Hypothalamus (tissue), 51 donors: Measurements from ENCODE around the gene ZC3H4.
"Not testable (repeated sequence)": the region's sequence is repeated elsewhere in the genome, so short reads cannot be mapped to it uniquely, and the experiment has no call there.

Experiments used
- DNase-seq, 51 donors: peaks; one replicate each; lab custom pipeline; 2025; lab: John Stamatoyannopoulos, UW

ZC3H4 gene

DNA sequence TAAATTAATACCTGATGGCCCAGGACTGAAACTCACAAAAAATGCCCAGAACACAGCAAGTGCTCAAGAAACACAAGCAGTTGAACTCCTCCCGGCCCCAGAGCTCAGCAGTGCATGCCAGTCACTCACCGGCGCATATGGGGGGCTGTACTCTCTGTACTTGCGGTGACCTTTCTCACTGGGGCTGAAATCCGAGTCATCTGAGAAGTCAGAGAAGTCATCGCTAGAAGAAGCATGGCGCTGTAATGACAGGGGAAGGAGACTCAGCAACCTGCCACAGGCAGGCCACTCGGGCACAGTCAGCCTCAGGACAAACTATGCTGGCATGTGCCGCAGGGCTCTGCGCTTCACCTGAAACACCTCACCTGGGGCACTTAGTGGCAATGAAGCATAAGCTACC lies 19.7 kb downstream of the ZC3H4 start:
- DNase-seq = no peak

DNA sequence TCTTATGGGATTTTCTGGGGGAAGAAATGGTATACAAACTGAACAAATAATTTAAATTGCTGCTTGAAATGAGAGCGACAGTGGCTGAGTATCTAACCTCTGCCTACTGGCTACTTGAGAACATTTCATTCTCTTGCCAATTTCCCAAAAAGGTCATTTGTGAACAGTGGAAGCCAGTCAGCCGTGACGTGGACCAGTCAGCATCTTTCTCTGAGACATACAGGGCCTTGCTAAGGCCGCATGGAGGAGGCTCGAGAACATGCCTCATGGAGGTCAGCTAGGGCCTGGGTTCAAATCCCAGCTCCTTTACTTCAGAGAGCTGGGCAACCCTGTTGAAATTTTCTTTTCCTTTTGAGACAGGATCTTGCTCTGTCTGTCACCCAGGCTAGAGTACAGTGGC lies 20.3 kb downstream of the ZC3H4 start:
- DNase-seq = no peak

DNA sequence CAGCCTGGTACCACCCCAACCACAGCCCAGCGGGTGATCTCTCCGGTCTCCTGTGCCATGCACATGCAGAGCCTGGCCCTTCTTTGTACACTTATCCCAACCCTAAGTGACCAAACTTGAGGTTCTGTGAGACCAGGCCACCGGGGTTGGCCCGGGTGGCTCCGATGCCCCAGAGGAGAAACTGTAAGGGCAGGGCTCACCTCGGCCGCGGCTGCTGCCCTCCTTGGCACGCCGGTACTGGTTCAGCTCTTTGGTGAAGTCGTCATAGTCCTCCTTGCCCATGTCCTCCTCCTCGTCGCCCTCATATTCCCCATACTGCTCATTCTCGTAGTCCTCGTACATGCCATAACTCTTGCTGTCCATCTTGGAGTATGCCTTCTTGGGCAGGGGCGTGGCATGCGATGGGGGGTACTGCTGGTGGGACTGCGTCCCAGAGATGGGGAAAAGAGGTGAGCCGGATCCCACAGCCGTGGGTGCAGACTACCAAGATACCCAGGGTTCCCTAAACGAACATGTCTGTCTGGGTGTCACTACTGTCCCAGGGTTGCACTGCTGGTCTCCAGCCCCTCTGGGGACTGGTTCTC lies 23.7 kb downstream of the ZC3H4 start:
- DNase-seq = no peak

DNA sequence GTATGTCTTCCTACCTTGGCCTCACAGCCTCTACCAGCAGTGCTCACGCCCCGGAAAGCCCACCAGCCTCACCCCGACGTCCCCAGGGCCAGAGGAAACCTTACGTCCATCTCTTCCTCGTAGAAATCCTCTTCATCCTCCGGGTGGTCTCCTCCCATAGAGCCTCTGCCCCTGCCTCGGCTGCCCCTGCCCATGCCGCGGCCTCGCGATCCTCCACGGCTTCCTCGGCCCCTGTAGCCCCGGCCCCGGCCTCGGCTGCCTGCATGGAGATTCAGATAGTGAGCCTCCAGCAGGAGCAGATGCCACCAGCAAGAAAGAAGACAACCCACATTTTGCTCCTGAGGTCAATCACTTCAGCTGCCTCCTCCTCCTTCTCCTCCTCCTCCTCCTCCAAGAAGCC lies 27.3 kb downstream of the ZC3H4 start:
- DNase-seq = no peak

DNA sequence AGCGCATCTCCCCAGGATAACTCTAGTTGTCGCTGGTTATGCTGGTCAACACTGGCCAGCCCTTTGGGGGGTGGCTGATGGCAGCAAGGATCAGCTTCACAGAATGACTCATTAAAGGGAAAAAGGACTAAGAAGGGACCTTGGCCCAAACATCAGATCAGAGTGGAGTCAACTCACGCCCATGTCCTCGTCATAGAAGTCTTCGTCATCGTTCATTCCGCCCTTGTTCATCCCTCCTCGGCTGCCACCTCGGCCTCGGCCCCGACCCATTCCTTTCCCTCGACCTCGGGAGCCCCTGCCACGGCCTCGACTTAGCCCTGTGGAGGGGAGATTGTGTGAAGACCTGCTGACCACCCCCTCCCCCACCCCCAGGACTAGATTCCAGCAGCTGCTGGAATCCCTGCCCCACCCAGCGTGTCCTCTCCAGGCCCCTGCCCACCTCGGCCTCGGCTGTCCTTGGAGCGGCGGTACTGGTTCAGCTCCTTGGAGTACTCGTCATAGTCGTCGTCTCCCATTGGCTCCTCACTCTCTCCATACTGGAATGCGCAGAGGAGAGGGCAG lies 28.6 kb downstream of the ZC3H4 start:
- DNase-seq = no peak

DNA sequence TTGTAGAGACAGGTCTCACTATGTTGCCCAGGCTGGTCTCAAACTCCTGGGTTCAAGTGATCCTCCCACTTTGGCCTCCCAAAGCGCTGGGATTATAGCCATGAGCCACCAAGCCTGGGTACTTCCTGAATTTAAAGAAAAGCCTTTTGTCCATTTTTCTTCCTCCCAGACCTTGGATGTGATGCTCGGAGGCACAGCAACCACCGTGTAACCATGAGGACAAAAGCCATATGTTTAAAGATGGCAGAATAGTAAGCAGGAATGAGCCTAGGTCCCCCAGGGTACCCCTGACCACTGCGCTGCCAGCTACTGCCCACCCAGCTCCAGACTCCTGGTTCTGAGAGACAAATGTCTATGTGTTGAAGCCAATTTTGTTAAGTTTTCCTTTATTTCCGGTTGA lies 31.1 kb downstream of the ZC3H4 start:
- DNase-seq = no peak

DNA sequence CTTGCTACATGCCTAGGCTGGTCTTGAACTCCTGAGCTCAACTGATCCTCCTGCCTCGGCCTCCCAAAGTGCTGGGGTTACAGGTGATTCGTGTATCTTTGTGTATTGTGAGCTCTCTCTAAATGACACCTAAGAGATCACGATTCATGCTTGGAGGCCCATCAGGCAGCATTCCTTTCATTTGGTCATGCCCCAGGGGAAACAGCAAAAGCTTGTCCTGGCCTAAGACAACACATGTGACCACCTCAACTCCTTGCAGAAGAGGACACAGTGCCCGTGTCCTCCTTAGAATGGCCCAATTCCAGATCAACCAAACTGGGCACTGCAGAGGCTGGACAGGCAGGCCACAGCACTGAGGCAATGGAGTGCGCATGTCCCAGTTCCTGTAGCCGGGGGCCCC lies 32.5 kb downstream of the ZC3H4 start:
- DNase-seq = no peak

DNA sequence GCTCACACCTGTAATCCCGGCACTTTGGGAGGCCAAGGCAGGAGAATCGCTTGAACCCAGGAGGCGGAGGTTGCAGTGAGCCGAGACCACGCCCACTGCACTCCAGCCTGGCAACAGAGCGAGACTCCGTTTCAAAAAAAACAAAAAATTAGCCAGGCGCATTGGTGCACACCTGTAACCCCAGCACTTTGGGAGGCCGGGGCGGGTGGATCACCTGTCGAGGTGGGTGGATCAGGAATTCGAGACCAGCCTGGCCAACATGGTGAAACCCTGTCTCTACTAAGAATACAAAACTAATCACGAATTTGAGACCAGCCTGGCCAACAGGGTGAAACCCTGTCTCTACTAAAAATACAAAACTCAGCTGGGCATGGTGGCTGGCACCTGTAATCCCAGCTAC lies 35.2 kb downstream of the ZC3H4 start:
- DNase-seq = not testable (repeated sequence)

DNA sequence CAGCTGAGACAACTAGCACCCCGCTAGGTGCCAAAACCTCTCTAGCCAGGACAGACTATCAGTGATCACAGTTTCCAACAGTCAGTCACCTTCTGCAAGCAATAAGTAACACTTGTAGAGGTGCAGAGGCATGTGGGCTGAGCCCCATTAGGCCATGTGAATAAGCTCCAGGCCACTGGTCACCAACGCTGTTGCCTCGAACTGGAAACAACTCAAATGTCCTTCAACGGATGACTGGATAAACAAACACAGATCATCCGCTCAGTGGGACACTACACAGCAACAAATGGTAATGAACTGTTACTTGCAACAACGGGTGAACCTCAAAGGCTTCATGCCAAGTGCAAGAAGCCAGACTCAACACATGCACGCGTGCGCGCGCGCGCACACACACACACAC lies 37.6 kb downstream of the ZC3H4 start:
- DNase-seq = no peak

DNA sequence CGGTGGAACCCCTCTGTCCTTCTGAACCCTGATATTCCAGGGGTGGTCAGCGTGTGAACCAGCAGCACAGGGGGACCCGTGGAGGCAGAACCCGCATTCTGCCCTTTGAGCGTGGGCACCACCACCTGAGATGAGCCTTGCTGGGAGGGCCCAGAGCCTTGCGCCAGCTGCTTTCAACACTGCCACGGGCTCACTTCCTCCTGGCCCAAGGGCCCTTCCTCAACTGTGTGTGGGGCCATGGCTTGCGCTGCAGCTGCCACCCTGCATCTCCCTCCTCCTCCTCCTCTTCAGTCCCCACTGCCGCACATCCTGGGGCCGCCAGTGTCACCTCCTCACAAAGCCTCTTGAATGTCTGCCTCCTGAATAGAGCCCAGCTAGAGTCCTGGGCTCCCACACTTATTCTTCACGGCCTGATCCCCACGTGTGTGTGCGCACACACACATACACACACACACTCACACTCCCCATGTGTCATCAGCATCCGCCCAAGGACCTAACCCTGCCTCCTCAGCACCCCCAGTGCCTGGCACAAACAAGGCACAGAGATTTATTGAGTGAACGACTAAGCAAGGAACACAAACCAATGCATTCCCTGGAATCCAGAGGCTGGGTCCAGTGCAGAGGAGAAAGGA lies 38.3 kb downstream of the ZC3H4 start:
- peak in 1 of 51 donors; percentile 6 for DNase-seq

DNA sequence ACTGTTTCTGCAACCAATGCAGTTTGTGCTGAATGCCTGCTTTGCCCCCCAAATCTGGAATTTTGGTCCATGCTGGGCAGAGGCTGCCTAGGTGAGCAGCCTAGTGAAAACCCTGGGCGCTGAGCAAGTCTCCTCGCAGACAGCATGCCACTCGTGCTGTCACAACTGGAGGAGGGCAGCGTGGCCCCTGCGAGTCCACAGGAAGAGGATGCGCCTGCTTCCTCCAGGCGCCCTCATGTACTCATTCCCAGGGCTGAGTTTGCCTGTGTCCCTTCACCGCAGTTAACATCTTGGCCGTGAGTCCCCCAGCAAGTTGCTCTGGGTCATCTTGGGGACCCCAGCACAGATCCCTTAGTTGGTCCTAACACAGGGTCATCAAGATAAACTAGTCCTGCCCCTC lies 39.0 kb downstream of the ZC3H4 start:
- DNase-seq = no peak

DNA sequence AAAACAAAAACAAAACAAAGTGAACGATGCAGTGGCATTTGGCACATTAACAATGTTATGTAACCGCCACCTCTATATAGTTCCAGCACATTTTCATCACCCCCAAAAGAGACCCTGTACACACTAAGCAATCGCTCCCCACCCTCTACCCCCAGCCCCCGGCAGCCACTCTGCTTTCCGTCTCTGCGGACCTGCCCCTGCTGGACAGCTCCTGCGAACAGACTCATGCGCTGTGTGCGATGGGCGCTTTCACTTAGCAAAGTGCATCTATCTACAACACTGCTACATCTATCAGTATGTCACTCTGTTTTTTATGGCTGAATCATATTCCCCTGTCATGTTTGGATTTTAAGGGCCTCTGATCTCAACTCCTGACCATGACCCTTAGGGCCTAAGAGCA lies 40.0 kb downstream of the ZC3H4 start:
- no peak for DNase-seq

DNA sequence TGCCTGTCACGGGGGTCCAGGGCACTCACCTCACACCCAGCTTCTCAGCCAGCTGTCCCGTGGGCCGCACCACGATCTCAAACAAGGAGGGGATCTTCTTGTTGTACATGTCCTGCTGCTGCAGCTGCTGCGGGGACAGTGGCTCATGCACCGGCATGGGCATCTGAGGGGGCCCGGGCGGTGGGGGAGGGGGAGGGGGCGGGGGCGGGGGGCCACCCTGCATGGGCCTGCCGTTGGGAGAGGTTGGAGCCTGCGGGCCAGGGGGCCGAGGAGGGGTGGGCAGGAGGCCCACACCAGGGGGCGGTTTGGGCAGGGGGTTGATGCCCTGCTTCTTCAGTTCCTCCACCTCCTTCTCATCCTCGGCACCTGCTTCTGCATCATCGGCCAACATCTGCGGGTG lies 41.3 kb downstream of the ZC3H4 start:
- DNase-seq = no peak

DNA sequence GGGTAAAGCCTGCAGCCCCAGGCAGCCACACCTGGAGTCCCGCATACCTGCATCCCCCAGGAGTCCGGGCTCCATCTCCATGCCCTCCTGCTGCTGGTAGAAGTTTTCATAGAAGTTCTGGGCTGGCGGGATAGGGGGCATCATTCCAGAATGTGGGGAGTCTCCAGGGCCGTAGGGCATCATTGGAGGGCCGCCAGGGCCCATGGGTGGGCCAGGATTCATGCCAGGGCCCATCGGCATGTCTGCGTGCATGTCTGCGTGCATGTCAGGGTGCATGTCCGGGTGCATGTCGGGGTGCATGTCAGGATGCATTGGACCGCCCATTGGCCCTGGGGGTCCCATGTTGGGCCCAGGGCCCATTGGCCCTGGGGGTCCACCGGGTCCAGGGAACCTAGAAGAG lies 41.8 kb downstream of the ZC3H4 start:
- DNase-seq = no peak

DNA sequence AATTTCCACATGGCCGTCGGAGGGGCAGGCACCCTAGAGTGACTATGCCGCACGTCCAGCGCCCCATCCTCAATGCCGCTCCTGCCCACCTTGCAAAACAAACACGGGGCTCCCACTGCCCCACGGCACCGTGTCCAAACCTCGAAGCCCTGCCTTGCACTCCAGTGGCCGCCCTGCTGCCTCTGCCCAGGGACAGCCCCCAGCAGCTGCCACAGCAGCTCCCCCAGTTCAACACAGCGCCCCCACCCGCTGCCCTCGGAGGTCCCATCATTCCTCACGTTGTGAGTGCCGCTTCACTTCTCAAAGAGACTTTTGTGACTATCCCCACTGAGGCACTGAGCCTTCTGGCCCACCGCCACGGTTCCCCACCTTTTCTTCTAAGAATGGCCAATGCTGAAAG lies 42.8 kb downstream of the ZC3H4 start:
- DNase-seq = peak in 3 of 51 donors; percentile 11 to 25 (median 14)

DNA sequence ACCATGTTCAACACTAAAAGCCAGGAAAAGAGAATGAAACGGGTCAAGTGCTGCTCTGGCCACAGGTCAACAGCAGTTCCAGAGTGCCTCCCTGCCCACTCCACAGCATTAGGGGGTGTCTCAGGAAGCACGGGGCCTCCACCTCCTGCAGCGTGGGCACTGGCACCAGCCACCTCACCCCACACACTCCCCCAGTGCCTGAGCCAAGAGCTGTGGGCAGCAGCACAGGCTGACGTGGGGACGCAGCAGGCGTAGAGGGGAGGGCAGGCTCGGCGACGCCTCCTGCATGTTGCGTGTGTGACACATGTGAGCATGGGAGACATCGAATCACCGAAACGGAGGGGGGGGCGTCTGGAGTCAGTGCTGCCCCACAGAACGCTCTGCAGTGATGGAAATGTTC lies 43.8 kb downstream of the ZC3H4 start:
- no peak for DNase-seq

DNA sequence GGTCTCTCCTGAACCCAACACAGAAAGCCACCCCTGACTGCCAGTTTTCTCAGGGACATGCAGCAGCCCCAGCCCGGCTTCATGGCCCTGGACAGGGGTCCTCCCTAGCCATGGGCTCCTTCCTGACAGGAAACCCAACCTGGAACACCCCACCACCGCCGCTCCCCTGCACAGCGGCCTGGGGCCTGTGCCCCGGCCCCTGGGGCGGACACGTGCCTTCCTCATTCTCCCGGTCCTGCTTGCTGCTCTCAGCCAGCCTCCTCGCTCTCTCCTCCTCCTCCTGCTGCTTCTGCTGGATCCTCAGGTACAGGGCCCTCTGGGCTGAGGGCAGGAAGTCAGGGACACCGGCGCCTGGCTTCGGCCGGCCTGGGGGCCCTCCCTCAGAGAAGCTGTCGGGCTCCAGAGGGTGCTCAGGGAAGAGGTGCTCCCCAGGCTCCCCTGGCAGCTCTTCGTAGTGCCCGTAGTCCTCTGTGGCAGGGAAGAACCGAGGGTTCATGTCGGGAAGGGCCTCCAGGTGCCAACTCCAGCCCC lies 44.6 kb downstream of the ZC3H4 start:
- no peak for DNase-seq

DNA sequence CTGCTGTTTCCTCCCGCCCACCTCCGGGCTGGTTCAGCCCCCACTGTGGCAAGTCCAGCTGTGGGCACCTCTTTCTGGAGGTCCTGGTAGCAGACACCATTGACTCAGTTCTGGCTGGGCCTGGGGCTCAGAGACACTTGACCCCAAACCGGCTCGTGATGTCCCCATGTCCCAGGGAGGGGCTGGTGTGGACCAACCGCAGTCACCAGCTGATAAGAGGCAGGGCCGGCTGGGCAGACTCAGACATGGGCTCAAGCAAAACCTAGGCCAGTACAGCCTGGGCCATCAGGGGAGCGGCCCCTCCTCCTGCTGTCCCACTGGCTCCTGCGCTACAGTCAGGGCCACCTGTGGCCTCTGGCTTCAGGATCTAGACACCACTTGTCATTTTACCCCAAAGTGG lies 45.3 kb downstream of the ZC3H4 start:
- no peak for DNase-seq

DNA sequence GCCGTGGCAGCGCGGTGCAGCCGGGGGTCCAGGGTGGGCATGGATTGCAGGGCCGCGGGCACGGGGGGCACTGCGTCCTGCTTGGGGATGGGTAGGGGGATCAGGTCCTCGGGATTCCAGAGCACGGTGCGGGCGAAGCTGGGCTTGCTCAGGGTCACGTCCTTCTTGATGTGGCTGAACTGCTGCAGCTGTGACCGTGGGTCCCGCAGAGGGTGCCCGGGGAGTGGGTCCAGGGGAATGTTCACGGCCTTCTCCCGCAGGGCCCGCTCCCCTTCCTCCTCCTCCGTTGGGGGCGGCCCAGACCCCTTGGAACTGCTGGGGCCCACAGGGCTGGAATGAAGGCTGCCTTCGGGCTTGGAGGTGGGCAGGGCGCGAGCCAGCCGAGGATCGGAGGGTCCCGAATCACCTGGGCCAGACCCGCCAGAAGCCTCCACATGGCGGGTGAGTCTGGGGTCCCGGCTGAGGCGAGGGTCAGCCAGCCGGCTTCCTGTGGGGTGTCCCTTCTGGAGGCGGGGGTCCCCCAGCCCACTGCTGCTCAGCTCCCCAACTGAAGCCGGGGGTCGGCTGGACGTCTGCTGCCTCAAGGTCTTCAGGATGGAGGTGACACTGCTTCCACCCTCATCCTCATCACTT lies 46.2 kb downstream of the ZC3H4 start:
- DNase-seq = no peak

DNA sequence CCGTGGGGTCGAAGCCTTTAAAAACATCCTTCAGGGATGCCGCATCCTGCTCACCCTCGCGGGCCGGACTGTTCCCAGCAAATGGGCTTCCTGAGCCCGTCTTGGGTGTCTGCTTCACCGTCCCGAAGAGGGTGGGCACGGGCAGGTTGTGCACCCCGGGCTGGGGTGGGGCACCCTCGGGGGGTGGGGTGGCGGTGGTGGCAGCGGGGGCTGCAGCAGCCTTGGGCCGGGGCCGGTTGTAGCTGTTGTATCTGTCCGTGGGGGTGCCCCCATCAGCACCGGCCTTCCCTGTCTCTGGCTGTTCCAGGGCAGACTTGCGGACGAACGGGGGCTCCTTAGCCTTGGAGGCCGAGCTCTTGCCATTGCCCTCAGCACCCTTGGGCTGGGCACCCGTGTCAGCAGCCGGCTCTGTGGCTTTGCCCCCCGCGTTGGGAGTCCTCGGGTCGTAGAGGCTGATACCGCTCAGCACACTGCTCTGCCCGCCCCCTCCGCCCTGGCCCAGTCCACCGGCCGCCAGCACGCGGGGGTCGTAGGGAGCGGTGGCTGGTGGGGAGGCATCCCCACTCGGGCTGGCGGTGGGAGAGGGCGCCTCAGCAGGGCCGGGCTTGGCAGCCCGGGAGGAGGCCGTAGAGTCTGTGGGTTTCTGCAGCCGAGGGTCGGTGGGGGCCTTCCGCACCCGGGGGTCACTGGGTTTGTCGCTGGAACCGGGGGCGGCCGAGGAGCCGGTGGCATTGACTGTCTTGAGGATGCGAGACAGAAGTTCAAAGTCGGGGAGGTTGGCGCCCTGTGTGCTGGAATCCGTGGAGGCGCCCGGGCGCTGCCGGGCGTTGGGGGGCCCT lies 47.0 kb downstream of the ZC3H4 start:
- no peak for DNase-seq

DNA sequence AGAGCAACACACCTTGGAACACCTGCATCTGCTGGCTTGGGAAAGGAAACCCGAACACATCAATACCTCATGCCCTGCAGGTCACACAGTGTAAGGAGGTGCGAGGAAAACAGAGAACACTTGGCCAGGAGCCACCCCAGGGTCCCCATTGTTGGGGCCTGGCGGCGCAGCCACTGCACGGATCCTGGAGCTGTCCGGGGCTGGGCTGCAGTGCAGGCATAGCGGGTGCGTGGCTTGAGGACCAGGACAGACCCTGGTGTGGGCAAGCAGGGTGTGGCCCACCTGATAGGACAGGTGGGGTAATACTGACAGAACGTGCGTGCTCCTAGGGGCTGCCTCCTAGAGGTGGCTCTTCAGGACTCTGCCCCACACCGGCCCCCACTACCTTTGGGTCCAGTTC lies 48.3 kb downstream of the ZC3H4 start:
- DNase-seq = no peak
